Measurements from ENCODE around the gene KIT.

DNA sequence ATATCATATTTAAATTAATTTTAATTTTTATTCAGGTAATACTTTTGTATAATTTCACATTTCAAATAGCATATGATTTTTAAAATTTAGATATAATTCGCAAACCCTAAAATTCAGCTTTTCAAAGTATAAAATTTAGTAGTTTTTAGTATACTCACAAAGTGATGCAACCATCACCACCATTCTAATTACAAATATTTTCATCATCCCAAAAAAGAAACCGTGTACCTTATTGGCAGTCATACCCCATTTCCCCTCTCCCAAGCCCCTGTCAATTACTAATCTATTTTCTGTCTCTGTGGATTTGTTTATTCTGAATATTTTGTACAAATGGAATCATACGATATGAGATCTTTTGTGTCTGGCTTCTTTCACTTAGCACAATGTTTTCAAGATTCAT, 37.0 kb upstream of the KIT start:
- TF ChIP-seq, protein P1, sequence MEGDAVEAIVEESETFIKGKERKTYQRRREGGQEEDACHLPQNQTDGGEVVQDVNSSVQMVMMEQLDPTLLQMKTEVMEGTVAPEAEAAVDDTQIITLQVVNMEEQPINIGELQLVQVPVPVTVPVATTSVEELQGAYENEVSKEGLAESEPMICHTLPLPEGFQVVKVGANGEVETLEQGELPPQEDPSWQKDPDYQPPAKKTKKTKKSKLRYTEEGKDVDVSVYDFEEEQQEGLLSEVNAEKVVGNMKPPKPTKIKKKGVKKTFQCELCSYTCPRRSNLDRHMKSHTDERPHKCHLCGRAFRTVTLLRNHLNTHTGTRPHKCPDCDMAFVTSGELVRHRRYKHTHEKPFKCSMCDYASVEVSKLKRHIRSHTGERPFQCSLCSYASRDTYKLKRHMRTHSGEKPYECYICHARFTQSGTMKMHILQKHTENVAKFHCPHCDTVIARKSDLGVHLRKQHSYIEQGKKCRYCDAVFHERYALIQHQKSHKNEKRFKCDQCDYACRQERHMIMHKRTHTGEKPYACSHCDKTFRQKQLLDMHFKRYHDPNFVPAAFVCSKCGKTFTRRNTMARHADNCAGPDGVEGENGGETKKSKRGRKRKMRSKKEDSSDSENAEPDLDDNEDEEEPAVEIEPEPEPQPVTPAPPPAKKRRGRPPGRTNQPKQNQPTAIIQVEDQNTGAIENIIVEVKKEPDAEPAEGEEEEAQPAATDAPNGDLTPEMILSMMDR (IDR thresholded peaks at IDR 0.05) = no peak
- TF ChIP-seq POLR2A (IDR thresholded peaks at IDR 0.05) = no peak

Measured in esophagus squamous epithelium (tissue), 4 donors.